ENCODE data around the gene SRSF3. TPM values are rescaled to one million over a fixed set of nuclear protein-coding genes. Genes with fewer than 3 reads are reported as not detected.
"Not testable (repeated sequence)": the region's sequence is repeated elsewhere in the genome, so short reads cannot be mapped to it uniquely, and the experiment has no call there.

Gene SRSF3
- polyA plus RNA-seq, 1 experiment = 177 TPM

GRCh38 chr6:36609582-36609981, 15.4 kb downstream of the SRSF3 start:
- TF ChIP-seq, protein P1, sequence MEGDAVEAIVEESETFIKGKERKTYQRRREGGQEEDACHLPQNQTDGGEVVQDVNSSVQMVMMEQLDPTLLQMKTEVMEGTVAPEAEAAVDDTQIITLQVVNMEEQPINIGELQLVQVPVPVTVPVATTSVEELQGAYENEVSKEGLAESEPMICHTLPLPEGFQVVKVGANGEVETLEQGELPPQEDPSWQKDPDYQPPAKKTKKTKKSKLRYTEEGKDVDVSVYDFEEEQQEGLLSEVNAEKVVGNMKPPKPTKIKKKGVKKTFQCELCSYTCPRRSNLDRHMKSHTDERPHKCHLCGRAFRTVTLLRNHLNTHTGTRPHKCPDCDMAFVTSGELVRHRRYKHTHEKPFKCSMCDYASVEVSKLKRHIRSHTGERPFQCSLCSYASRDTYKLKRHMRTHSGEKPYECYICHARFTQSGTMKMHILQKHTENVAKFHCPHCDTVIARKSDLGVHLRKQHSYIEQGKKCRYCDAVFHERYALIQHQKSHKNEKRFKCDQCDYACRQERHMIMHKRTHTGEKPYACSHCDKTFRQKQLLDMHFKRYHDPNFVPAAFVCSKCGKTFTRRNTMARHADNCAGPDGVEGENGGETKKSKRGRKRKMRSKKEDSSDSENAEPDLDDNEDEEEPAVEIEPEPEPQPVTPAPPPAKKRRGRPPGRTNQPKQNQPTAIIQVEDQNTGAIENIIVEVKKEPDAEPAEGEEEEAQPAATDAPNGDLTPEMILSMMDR (IDR thresholded peaks at IDR 0.05; ENCODE audit: insufficient read depth, low read depth, low read length) = no peak
- H3K36me3 ChIP-seq (ENCODE audit: control insufficient read depth, insufficient read depth, low read length) = peaks cover 28% of the 10 kb centered on the region
- CTCF ChIA-PET = interaction anchor here (0.6 to 2.0 kb wide), 7 partner anchors 9 to 160 kb away, joined by 3 to 7 read pairs (median 3); no protein-coding TSS in a partner anchor
- H3K4me3 ChIP-seq (ENCODE audit: low read depth, low read length) = no peak overlapping the region
- POLR2A ChIA-PET = interaction anchor here (0.6 kb wide), 1 partner anchor 128 kb away, joined by 11 read pairs; no protein-coding TSS in a partner anchor
- no peak for DNase-seq (ENCODE audit: low read depth)
- no peaks in the 10 kb centered on the region for H3K27me3 ChIP-seq (ENCODE audit: control insufficient read depth, insufficient read depth, low read length)

DNA sequence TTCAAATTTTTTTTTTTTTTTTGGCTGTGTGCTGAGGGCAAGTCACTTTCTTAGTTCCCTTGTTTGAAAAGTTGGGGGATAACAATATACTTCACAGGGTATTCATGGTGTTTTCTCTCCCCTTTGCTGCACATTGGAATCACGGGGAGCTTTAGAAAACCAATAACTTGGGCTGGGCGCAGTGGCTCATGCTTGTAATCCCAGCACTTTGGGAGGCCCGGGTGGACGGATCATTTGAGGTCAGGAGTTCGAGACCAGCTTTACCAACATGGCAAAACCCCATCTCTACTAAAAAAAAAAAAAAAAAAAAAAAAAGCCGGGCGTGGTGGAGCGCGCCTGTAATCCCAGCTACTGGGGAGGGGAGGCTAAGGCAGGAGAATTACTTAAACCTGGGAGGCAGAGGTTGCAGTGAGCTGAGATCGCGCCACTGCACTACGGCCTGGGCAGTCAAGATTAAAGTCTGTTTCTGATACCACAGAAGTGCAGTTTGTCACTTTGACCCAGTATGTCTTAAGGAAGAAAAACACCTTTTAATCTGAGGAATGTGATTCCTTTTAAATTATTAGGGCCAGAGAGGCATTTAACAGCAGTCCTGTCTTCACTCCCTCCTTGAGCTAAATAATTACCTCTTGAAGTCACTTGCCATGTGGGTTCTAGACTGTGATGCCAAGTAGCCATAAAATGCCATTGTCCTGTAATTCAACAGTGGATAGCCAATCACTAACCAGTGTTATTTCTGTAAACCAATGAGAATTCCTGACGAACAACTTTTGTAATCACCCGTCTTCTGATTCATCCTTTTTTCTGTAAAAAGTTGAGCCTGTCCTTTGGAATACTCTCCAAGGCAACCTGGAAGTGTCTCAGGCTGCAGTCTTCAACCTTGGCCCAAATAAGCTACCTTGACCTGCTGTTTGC, 16.1 kb downstream of the SRSF3 start:
- ChIA-PET CTCF (interaction anchor here (0.6 to 2.0 kb wide), 5 partner anchors 14 to 159 kb away, joined by 3 to 7 read pairs (median 4); no protein-coding TSS in a partner anchor), POLR2A (interaction anchor here (0.6 to 0.7 kb wide), 3 partner anchors 97 to 569 kb away, joined by 7 to 15 read pairs (median 11); no protein-coding TSS in a partner anchor)
- Histone ChIP-seq H3K4me3 (ENCODE audit: low read depth, low read length) (no peak overlapping the region), H3K27me3 (ENCODE audit: control insufficient read depth, insufficient read depth, low read length) (no peaks in the 10 kb centered on the region), H3K36me3 (ENCODE audit: control insufficient read depth, insufficient read depth, low read length) (peaks cover 24% of the 10 kb centered on the region)
- no peak for DNase-seq (ENCODE audit: low read depth)
- TF ChIP-seq, protein P1 (IDR thresholded peaks at IDR 0.05; ENCODE audit: insufficient read depth, low read depth, low read length) = no peak

- TF ChIP-seq, protein P1 (IDR thresholded peaks at IDR 0.05; ENCODE audit: insufficient read depth, low read depth, low read length) = no peak
- no peak overlapping the region for H3K4me3 ChIP-seq (ENCODE audit: low read depth, low read length)
- ChIA-PET POLR2A (interaction anchor here (0.6 kb wide), 1 partner anchor 96 kb away, joined by 7 read pairs; no protein-coding TSS in a partner anchor), CTCF (interaction anchor here (2.0 kb wide), 1 partner anchor 13 kb away, joined by 7 read pairs; no protein-coding TSS in a partner anchor)
- peaks cover 21% of the 10 kb centered on the region for H3K36me3 ChIP-seq (ENCODE audit: control insufficient read depth, insufficient read depth, low read length)
- no peaks in the 10 kb centered on the region for H3K27me3 ChIP-seq (ENCODE audit: control insufficient read depth, insufficient read depth, low read length)
- DNase-seq (ENCODE audit: low read depth) = no peak
Measured at GRCh38 chr6:36610956-36611336, 16.8 kb downstream of the SRSF3 start.

DNA sequence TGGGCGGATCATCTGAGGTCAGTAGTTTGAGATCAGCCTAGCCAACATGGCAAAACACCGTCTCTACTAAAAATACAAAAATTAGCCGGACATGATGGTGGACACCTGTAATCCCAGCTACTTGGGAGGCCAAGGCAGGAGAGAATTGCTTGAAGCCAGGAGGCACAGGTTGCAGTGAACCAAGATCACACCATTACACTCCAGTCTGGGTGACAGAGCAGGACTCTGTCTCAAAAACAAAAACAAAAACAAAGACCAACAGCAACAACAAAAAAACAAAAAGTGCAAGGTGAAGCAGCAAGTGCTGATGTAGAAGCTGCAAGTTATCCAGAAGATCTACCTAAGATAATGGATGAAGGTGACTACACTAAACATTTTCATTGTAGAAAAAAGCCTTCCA, 17.5 kb downstream of the SRSF3 start:
- H3K36me3 ChIP-seq (ENCODE audit: control insufficient read depth, insufficient read depth, low read length) = peaks cover 19% of the 10 kb centered on the region
- POLR2A ChIA-PET = not testable (repeated sequence)
- CTCF ChIA-PET = interaction anchor here (0.9 to 1.4 kb wide), 5 partner anchors 13 to 153 kb away, joined by 3 to 6 read pairs (median 4); no protein-coding TSS in a partner anchor

GRCh38 chr6:36612101-36612625, 18.0 kb downstream of the SRSF3 start:
- TF ChIP-seq, protein P1 (IDR thresholded peaks at IDR 0.05; ENCODE audit: insufficient read depth, low read depth, low read length) = no peak
- POLR2A ChIA-PET = no interaction called here
- CTCF ChIA-PET = interaction anchor here (0.9 to 1.4 kb wide), 5 partner anchors 12 to 152 kb away, joined by 3 to 6 read pairs (median 4); no protein-coding TSS in a partner anchor
- H3K27me3 ChIP-seq (ENCODE audit: control insufficient read depth, insufficient read depth, low read length) = no peaks in the 10 kb centered on the region
- DNase-seq (ENCODE audit: low read depth) = no peak
- no peak overlapping the region for H3K4me3 ChIP-seq (ENCODE audit: low read depth, low read length)
- H3K36me3 ChIP-seq (ENCODE audit: control insufficient read depth, insufficient read depth, low read length) = peaks cover 19% of the 10 kb centered on the region

More for the DNA sequence above, 17.5 kb downstream of the SRSF3 start:
- DNase-seq (ENCODE audit: low read depth); H3K27me3 ChIP-seq (ENCODE audit: control insufficient read depth, insufficient read depth, low read length); H3K4me3 ChIP-seq (ENCODE audit: low read depth, low read length): not testable (repeated sequence)
